SK-N-SH (cell line): ENCODE data around the gene PEX16. TPM values are rescaled to one million over a fixed set of nuclear protein-coding genes. Genes with fewer than 3 reads are reported as not detected.

Experiments used
- CTCF ChIA-PET: fragments of 300-600, 350-600 bp; formaldehyde crosslinking; extraction: SDS; loops from one replicate; lab custom pipeline; 2021; lab: Yijun Ruan, JAX
- POLR2A ChIA-PET: fragments of 350-600 bp; sonication (Branson Sonifier 250); formaldehyde crosslinking; extraction: SDS; loops from one replicate; lab custom pipeline; 2020; ENCODE audit warnings: antibody characterized with exemption, inconsistent platforms; lab: Yijun Ruan, JAX
- DNase-seq: peaks from one replicate; pipeline ENCODE4 v3.0.0; 2012
- H2AFZ ChIP-seq: fragments of 200-600 bp; sonication (generic); 2 replicates; pipeline ENCODE4 v1.8.1; 2016; ENCODE audit warnings: antibody characterized with exemption, mild to moderate bottlenecking, low read depth
- H3F3A ChIP-seq: fragments of 200-600 bp; sonication (generic); replicated peaks from 2 replicates; pipeline ENCODE3; 2016; ENCODE audit warnings: antibody characterized with exemption, mild to moderate bottlenecking; ENCODE audit not compliant: insufficient read depth
- H3K27ac ChIP-seq, 2 experiments: fragments of 200-500 bp in 1 of 2; fragments of 200-600 bp in 1 of 2; sonication (Bioruptor generic) in 1 of 2; sonication (generic), shearing (Covaris generic) in 1 of 2; 2 replicates each; pipeline versions ENCODE4 v1.5.1 to v1.6.1; 2014 to 2016; ENCODE audit warnings: low read depth in 2 of 2, inconsistent platforms in 1 of 2, low read length in 1 of 2, mild to moderate bottlenecking in 1 of 2, mixed read lengths in 1 of 2
- H3K27me3 ChIP-seq: fragments of 200-600 bp; sonication (generic), shearing (Covaris generic); 2 replicates; pipeline ENCODE4 v1.6.1; 2016; ENCODE audit warnings: mixed run types; ENCODE audit not compliant: insufficient read depth
- H3K36me3 ChIP-seq, 2 experiments: fragments of 200-500 bp in 1 of 2; fragments of 200-600 bp in 1 of 2; sonication (Bioruptor generic) in 1 of 2; sonication (generic) in 1 of 2; replicated peaks in 1 of 2; 2 replicates each; pipeline versions ENCODE3 to v1.5.1; 2014 to 2016; ENCODE audit warnings: low read length in 1 of 2, mild to moderate bottlenecking in 1 of 2; ENCODE audit not compliant: insufficient read depth in 2 of 2, control insufficient read depth in 1 of 2
- H3K4me1 ChIP-seq, 2 experiments: fragments of 200-500 bp in 1 of 2; fragments of 200-600 bp in 1 of 2; sonication (Bioruptor generic) in 1 of 2; sonication (generic), shearing (Covaris generic) in 1 of 2; 2 replicates each; pipeline versions ENCODE4 v1.5.1 to v1.6.1; 2014 to 2016; ENCODE audit warnings: low read depth in 1 of 2, low read length in 1 of 2, mixed run types in 1 of 2; ENCODE audit not compliant: insufficient read depth in 2 of 2, control insufficient read depth in 1 of 2
- H3K4me2 ChIP-seq: fragments of 200-600 bp; sonication (generic), shearing (Covaris generic); 2 replicates; pipeline ENCODE4 v1.6.1; 2017; ENCODE audit warnings: mixed run types
- H3K4me3 ChIP-seq, 2 experiments: fragments of 200-500 bp in 1 of 2; fragments of 200-600 bp in 1 of 2; sonication (Bioruptor generic) in 1 of 2; sonication (generic), shearing (Covaris generic) in 1 of 2; 2 replicates each; pipeline versions ENCODE4 v1.5.1 to v1.8.1; 2014 to 2016; ENCODE audit warnings: low read depth in 2 of 2, inconsistent platforms in 1 of 2, low read length in 1 of 2, mild to moderate bottlenecking in 1 of 2, mixed read lengths in 1 of 2, moderate library complexity in 1 of 2
- H3K79me2 ChIP-seq: fragments of 200-600 bp; sonication (generic); 2 replicates; pipeline ENCODE4 v1.8.1; 2017; ENCODE audit warnings: mild to moderate bottlenecking; ENCODE audit not compliant: insufficient read depth
- H3K9ac ChIP-seq: fragments of 200-600 bp; sonication (generic); 2 replicates; pipeline ENCODE4 v1.6.1; 2017; ENCODE audit warnings: mixed run types
- H3K9me2 ChIP-seq: fragments of 200-600 bp; sonication (generic); 2 replicates; pipeline ENCODE4 v1.6.1; 2017; ENCODE audit warnings: mixed run types
- H3K9me3 ChIP-seq: fragments of 200-600 bp; sonication (generic); 2 replicates; pipeline ENCODE4 v1.6.1; 2017; ENCODE audit warnings: mixed run types, mild to moderate bottlenecking, moderate library complexity
- H4K20me1 ChIP-seq: fragments of 200-600 bp; sonication (generic); 2 replicates; pipeline ENCODE4 v1.6.1; 2017; ENCODE audit warnings: mild to moderate bottlenecking, mixed run types; ENCODE audit not compliant: insufficient read depth
- CTCF ChIP-seq: fragments of 200-600 bp; sonication (generic); IDR thresholded peaks from 2 replicates; pipeline ENCODE4 v1.6.1; 2017; ENCODE audit warnings: antibody characterized with exemption, mild to moderate bottlenecking, moderate library complexity
- EZH2phosphoT487 ChIP-seq: fragments of 200-600 bp; sonication (generic); IDR thresholded peaks from 2 replicates; pipeline ENCODE4 v1.6.1; 2017; ENCODE audit warnings: low read depth, mixed run types, mild to moderate bottlenecking, antibody characterized with exemption, moderate library complexity, borderline replicate concordance
- FOXM1 ChIP-seq: IDR thresholded peaks from 2 replicates; pipeline ENCODE4 v1.4.0; 2012; ENCODE audit warnings: low read depth, mild to moderate bottlenecking
- GABPA ChIP-seq: IDR thresholded peaks from 2 replicates; pipeline ENCODE4 v1.4.0; 2012; ENCODE audit warnings: low read depth, mild to moderate bottlenecking
- GATA2 ChIP-seq: sonication (generic); formaldehyde crosslinking; IDR thresholded peaks from 2 replicates; pipeline ENCODE4 v1.5.0; 2020; ENCODE audit warnings: mild to moderate bottlenecking, missing genetic modification reagents
- IRF3 ChIP-seq: fragments of 150-350 bp; IDR thresholded peaks from 2 replicates; pipeline ENCODE4 v1.6.1; 2016; ENCODE audit warnings: mild to moderate bottlenecking, low read depth, low read length
- JUND ChIP-seq: IDR thresholded peaks from 2 replicates; pipeline ENCODE4 v1.4.0; 2012
- MAX ChIP-seq: IDR thresholded peaks from 2 replicates; pipeline ENCODE4 v1.4.0; 2012; ENCODE audit warnings: low read depth
- MEF2A ChIP-seq: IDR thresholded peaks from 2 replicates; pipeline ENCODE4 v1.4.0; 2012; ENCODE audit warnings: low read depth, borderline replicate concordance
- NFIC ChIP-seq: IDR thresholded peaks from 2 replicates; pipeline ENCODE4 v1.4.0; 2012; ENCODE audit warnings: borderline replicate concordance
- PBX3 ChIP-seq: IDR thresholded peaks from 2 replicates; pipeline ENCODE4; 2012
- POLR2AphosphoS5 ChIP-seq: IDR thresholded peaks from 2 replicates; pipeline ENCODE4 v1.6.1; 2012; ENCODE audit warnings: low read depth, low read length
- RAD21 ChIP-seq: IDR thresholded peaks from 2 replicates; pipeline ENCODE4 v1.6.1; 2012; ENCODE audit warnings: mild to moderate bottlenecking, low read length
- SMC3 ChIP-seq: IDR thresholded peaks from 2 replicates; pipeline ENCODE4 v1.6.1; 2012; ENCODE audit warnings: low read depth, low read length, improper control_type of control experiment
- TAF1 ChIP-seq: IDR thresholded peaks from 2 replicates; pipeline ENCODE4 v1.6.1; 2012; ENCODE audit warnings: low read depth, mild to moderate bottlenecking, low read length, moderate library complexity, borderline replicate concordance
- WGBS: methylation state at CpG from one replicate; pipeline ENCODE4 v1.1.6; 2017; ENCODE audit warnings: low lambda C conversion rate; 5-methylcytosine and 5-hydroxymethylcytosine counted together
- polyA plus RNA-seq, 3 experiments: library from polyadenylated mRNA; depleted of rRNA; stranded (reverse); fragments of >200 nt; gene quantifications; 2 replicates each; pipeline ENCODE4 v1.2.3, GENCODE V29; 2012

The PEX16 gene
- polyA plus RNA-seq, 1 of the 3 experiments (the other 2 are of a cell fraction), result 46.4 TPM

DNA sequence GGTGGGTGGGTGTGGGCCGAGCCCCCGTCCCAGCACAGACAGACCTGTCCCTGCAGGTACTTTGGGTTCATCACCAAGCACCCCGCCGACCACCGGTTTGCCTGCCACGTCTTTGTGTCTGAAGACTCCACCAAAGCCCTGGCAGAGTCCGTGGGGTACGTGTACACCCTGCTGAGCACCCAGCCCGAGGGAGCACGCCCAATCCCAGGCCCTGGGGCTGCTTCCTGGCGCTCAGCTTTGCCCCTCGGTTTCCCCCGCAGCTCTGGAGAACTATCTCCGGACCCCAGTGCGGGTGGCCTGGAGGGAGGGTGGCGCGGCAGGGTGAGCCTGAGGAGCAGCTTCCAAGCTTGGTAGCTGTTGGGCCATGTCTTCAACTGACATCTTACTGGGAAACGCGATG lies 12.6 kb downstream of the PEX16 start:
- no peak overlapping the region for H3K9ac ChIP-seq
- no peaks in the 10 kb centered on the region for H3F3A ChIP-seq
- CTCF ChIA-PET, result no interaction called here
- H3K79me2 ChIP-seq, result no peaks in the 10 kb centered on the region
- H4K20me1 ChIP-seq, result peaks cover 9% of the 10 kb centered on the region; the same call in 1 of the 2 replicates
- no peak for TF ChIP-seq NFIC
- TF ChIP-seq JUND, result no peak
- TF ChIP-seq GATA2, result no peak
- TF ChIP-seq GABPA, result no peak
- no peak for TF ChIP-seq PBX3
- TF ChIP-seq CTCF, result no peak
- no peak for TF ChIP-seq IRF3
- TF ChIP-seq MEF2A, result no peak
- no peak for TF ChIP-seq EZH2phosphoT487
- TF ChIP-seq POLR2AphosphoS5, result no peak
- no peak overlapping the region for H3K4me2 ChIP-seq
- H3K9me2 ChIP-seq, result no peaks in the 10 kb centered on the region
- no peaks in the 10 kb centered on the region for H3K9me3 ChIP-seq
- DNase-seq, result no peak
- no peaks in the 10 kb centered on the region for H3K27me3 ChIP-seq
- POLR2A ChIA-PET, result no interaction called here
- no peak overlapping the region for H2AFZ ChIP-seq
- peaks cover 5 to 22% of the 10 kb centered on the region in 2 experiments; a peak in 2 of 4 replicates for H3K4me1 ChIP-seq
- 94% methylated on average over 17 of the region's 19 CpGs for WGBS
- H3K4me3 ChIP-seq, result no peak overlapping the region
- H3K27ac ChIP-seq, result no peak overlapping the region
- H3K36me3 ChIP-seq, result peaks cover 0 to 31% of the 10 kb centered on the region in 2 experiments

DNA sequence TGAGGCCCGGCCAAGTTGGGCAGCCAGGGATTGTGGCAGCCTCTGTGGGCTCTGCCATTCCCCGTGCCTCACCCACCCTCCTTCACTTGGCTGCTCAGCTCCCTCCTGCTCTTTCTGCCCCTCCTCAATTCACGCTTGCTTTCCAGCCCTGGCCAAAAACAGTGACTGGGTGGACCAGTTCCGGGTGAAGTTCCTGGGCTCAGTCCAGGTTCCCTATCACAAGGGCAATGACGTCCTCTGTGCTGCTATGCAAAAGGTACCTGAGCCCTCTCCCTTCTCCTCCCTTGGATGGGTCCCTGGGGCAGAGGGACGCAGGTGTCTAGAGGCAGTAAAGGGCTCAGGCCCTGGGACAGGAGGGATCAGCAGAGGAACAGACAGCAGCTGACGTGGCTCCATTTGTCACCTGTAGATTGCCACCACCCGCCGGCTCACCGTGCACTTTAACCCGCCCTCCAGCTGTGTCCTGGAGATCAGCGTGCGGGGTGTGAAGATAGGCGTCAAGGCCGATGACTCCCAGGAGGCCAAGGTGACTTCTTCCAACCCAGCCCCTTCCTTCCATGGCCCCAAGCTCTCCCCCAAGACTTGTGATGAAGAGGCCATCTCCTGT lies 13.3 kb downstream of the PEX16 start:
- Histone ChIP-seq H3K27ac (no peak overlapping the region), H3K36me3 (peaks cover 0 to 29% of the 10 kb centered on the region in 2 experiments), H3K4me2 (no peak overlapping the region), H3K27me3 (no peaks in the 10 kb centered on the region), H2AFZ (no peak overlapping the region), H4K20me1 (peaks cover 9% of the 10 kb centered on the region; the same call in 1 of the 2 replicates), H3K79me2 (no peaks in the 10 kb centered on the region), H3K9me2 (no peaks in the 10 kb centered on the region), H3K4me3 (no peak overlapping the region), H3K9ac (no peak overlapping the region), H3K4me1 (peaks cover 5 to 23% of the 10 kb centered on the region in 2 experiments; a peak in 2 of 4 replicates), H3K9me3 (no peaks in the 10 kb centered on the region), H3F3A (no peaks in the 10 kb centered on the region)
- ChIA-PET CTCF (interaction anchor here (1.0 kb wide), 1 partner anchor 32 kb away, joined by 3 read pairs; no protein-coding TSS in a partner anchor), POLR2A (no interaction called here)
- TF ChIP-seq MAX (no peak), GABPA (no peak), RAD21 (no peak), MEF2A (no peak), TAF1 (no peak), FOXM1 (no peak), SMC3 (no peak), IRF3 (no peak)
- DNase-seq, result no peak
- 88% methylated on average over 15 of the region's 15 CpGs for WGBS
